Ascending aorta (tissue), 2 donors: ENCODE measurements around the gene CNGA1. TPM values are rescaled to one million over a fixed set of nuclear protein-coding genes. Genes with fewer than 3 reads are reported as not detected.

Experiments
- DNase-seq, 2 donors: peaks; one replicate each; pipeline ENCODE4 v3.0.0-alpha.2; 2019; ENCODE audit warnings: low spot score in 2 of 2
- H3K27ac ChIP-seq, 2 donors: fragments of 200-600 bp; sonication (generic); one replicate each; pipeline ENCODE4 v1.5.1; 2016 to 2017; ENCODE audit warnings: mild to moderate bottlenecking in 1 of 2
- H3K27me3 ChIP-seq: fragments of 200-600 bp; sonication (generic); one replicate; pipeline ENCODE4 v1.5.1; 2017
- H3K36me3 ChIP-seq, 2 donors: fragments of 200-600 bp; sonication (generic); one replicate each; pipeline ENCODE4 v1.5.1; 2016
- H3K4me1 ChIP-seq, 2 donors: fragments of 200-600 bp; sonication (generic); one replicate each; pipeline ENCODE4 v1.5.1; 2016 to 2017; ENCODE audit warnings: mild to moderate bottlenecking in 1 of 2
- H3K4me3 ChIP-seq, 2 donors: fragments of 200-600 bp; sonication (generic); one replicate each; pipeline ENCODE4 v1.5.1; 2016 to 2017; ENCODE audit warnings: mild to moderate bottlenecking in 1 of 2
- H3K9me3 ChIP-seq, 2 donors: fragments of 200-600 bp; sonication (generic); one replicate each; pipeline ENCODE4 v1.5.1; 2016
- CTCF ChIP-seq, 3 experiments: fragments of 200-600 bp in 2 of 3; fragments of 450-650 bp in 1 of 3; sonication (generic) in 2 of 3; IDR thresholded peaks; one replicate each; pipeline ENCODE4 v1.5.1; 2016 to 2019; ENCODE audit warnings: antibody characterized with exemption in 3 of 3, mild to moderate bottlenecking in 1 of 3, moderate library complexity in 1 of 3
- intact Hi-C: fragments of 100-400 bp; cut with DNase I; formaldehyde crosslinking; loops from one replicate; pipeline ENCODE4 v1.15.1; 2023
- total RNA-seq: library from RNA; depleted of rRNA; stranded (reverse); fragments of >200 nt; gene quantifications from one replicate; pipeline ENCODE4 v1.1.0, GENCODE V29; 2016

Gene CNGA1
- total RNA-seq, 1 donor from 2014 or later: not detected

DNA sequence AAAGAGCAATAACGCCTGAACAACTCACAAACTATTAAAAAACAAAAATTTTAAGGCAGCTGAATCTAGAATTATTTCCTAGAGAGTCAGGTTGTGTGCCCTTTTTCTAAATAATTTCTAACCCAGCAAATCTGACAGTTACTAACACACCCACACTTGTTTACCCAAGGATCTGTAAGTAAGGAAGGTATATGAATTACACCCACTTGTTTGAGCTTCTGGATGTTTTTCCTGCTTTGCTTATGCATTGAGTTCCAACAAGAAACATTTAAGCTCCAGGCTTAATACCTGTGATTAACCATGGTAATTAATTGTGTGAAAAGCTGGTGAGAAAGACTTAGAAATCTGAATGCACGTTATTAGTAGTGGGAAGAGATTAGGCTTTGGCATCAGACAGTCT is 1.6 kb upstream of the CNGA1 start:
- peaks cover 0 to 2% of the 10 kb centered on the region in 2 donors for H3K4me1 ChIP-seq
- no peaks in the 10 kb centered on the region for H3K27me3 ChIP-seq
- H3K27ac ChIP-seq: no peak overlapping the region
- no peak overlapping the region for H3K4me3 ChIP-seq
- intact Hi-C loops: loop anchor here (5.0 kb wide), 2 partner anchors 69 to 119 kb away; no protein-coding TSS in a partner anchor
- H3K36me3 ChIP-seq: no peaks in the 10 kb centered on the region
- H3K9me3 ChIP-seq: no peaks in the 10 kb centered on the region
- no peak for TF ChIP-seq CTCF (IDR thresholded peaks at IDR 0.05)
- no peak for DNase-seq

- TF ChIP-seq CTCF (IDR thresholded peaks at IDR 0.05): no peak
- Histone ChIP-seq H3K4me3 (peak overlapping the region; percentile 61 to 69), H3K4me1 (peaks cover 0 to 2% of the 10 kb centered on the region in 2 donors), H3K36me3 (no peaks in the 10 kb centered on the region), H3K27ac (no peak overlapping the region), H3K27me3 (no peaks in the 10 kb centered on the region), H3K9me3 (no peaks in the 10 kb centered on the region)
- DNase-seq: peak in 1 of 2 donors; percentile 79
- intact Hi-C loops: loop anchor here (2.0 to 5.0 kb wide), 3 partner anchors 70 to 120 kb away; partner anchors contain the start of gene NFXL1
These were observed 659 bp upstream of the CNGA1 start for GRCh38 chr4:48017108-48017571.

DNA sequence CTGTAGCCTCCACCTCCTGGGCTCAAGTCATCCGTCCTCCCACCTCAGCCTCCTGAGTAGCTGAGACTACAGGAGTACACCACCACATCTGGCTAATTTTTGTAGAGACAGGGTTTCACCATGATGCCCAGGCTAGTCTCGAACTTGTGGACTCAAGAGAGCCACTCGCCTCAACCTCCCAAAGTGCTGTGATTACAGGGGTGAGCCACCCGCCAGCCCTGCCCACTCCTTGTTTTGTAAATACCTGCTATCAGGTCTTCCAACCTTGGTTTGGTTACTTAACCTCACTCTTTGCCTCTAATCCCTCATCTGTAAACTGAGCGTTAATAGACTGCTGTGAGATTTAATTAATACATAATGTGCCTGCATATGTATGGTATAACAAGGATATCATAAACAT is 803 bp downstream of the CNGA1 start:
- H3K36me3 ChIP-seq: no peaks in the 10 kb centered on the region
- no peak overlapping the region for H3K27ac ChIP-seq
- no peak for TF ChIP-seq CTCF (IDR thresholded peaks at IDR 0.05)
- H3K27me3 ChIP-seq: no peaks in the 10 kb centered on the region
- DNase-seq: no peak
- peaks cover 0 to 2% of the 10 kb centered on the region in 2 donors for H3K4me1 ChIP-seq
- intact Hi-C loops: loop anchor here (2.0 to 5.0 kb wide), 3 partner anchors 72 to 122 kb away; partner anchors contain the start of gene NFXL1
- peak overlapping the region in 1 of 2 donors; percentile 69 for H3K4me3 ChIP-seq
- H3K9me3 ChIP-seq: no peaks in the 10 kb centered on the region

DNA sequence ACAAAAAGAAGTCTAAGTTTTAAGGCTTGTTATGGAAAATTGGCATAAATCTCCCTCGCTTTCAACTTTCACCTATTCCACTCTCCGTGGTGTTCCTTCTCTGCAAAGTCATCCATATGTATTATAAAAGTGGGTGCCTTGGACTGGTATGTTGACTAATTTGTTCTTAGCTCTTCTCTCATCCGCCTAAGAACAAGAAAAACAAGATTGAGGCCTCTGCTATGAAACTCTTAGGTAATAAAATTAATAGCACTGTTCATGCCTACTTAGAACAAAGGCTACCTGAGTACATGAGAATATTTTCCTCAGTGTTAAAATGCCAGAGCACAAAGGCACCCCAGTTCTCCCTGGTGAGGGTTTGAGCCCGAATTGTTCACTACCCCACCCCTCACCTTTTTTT is 1.3 kb downstream of the CNGA1 start:
- intact Hi-C loops: loop anchor here (5.0 kb wide), 2 partner anchors 72 to 122 kb away; no protein-coding TSS in a partner anchor
- no peak for TF ChIP-seq CTCF (IDR thresholded peaks at IDR 0.05)
- no peak overlapping the region for H3K4me3 ChIP-seq

DNA sequence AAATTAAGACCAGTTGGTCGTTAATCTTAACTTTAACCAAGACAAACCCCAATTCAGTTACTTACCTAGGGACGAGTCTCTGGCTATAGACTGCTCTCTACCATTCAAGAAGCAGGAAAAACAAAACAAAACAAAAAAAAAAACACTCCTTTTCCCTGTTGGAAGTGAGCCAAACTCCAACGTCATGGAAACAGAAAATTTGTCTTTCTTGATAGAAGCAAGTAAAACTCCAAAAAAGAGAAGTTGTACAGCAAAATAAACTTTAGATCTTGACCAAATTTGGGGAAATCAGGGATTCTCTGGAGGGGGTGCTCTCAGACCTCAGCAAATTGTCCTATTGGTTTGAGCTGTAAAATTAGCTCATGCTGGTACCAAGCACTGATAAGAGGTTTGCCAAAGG is 3.7 kb downstream of the CNGA1 start:
- H3K9me3 ChIP-seq: peaks cover 0 to 4% of the 10 kb centered on the region in 2 donors
- H3K27ac ChIP-seq: no peak overlapping the region
- no peak for TF ChIP-seq CTCF (IDR thresholded peaks at IDR 0.05)
- peaks cover 0 to 2% of the 10 kb centered on the region in 2 donors for H3K4me1 ChIP-seq
- no peaks in the 10 kb centered on the region for H3K36me3 ChIP-seq
- H3K4me3 ChIP-seq: no peak overlapping the region
- intact Hi-C loops: no loop called here
- no peaks in the 10 kb centered on the region for H3K27me3 ChIP-seq
- no peak for DNase-seq

More for the DNA sequence above, 1.3 kb downstream of the CNGA1 start:
- H3K36me3 ChIP-seq: no peaks in the 10 kb centered on the region
- H3K4me1 ChIP-seq: peaks cover 0 to 2% of the 10 kb centered on the region in 2 donors
- H3K27ac ChIP-seq: no peak overlapping the region
- H3K27me3 ChIP-seq: no peaks in the 10 kb centered on the region
- DNase-seq: no peak
- H3K9me3 ChIP-seq: no peaks in the 10 kb centered on the region
